ENCODE measurements around the gene LTF.

Gene LTF

DNA sequence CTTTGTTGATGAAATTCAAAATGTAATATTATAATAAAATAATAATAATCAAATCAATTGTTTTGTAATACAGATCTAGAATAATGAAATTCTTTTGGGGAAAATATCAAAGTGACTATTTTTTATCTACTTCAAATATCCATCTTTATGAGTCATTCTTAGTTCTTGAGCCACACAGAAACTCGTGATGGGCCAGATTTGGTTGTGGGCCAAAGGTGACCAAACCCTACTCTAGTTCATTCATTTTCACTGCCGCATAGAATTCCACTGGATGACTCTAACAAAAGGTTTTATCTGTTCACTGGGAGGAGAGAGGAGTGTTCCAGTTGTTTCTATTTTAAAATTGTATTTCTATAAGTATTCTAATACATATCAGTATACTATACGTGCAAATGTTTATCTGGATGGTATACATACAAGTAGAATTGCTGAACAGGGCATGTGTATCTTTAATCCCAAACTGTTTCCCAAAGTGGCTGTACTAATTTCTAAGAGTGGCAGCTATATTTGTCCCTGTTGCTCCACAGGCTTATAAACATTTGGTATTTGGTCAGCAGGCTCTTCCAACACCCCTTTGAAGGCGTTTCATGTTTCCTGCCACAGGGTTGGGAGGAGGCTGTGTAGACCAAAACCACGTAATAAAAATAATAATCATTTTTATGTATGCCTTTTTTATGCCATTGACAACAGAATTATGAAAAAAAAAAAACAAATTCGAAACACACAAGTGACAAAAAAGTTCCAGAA, 25.8 kb upstream of the LTF start:
- no peak for DNase-seq

DNA sequence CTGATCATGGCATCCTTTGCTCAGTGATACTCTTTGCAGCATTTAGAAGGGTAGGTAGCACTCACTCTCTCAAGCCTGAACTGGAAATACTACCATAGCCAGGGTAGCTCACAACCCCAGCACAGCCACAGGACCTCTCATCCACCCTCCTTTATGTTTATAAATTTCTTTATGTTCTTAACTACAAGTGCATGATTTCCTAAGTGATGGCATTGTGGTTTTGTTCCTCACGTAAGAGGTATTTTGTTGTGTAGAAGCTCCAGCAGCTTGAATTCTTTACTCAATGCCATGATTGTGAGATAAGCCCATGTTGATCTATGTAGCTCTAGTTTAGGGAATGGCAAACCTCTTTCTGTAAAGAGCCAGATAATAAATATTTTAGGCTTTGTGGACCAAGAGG, 25.2 kb upstream of the LTF start:
- no peak for DNase-seq

DNA sequence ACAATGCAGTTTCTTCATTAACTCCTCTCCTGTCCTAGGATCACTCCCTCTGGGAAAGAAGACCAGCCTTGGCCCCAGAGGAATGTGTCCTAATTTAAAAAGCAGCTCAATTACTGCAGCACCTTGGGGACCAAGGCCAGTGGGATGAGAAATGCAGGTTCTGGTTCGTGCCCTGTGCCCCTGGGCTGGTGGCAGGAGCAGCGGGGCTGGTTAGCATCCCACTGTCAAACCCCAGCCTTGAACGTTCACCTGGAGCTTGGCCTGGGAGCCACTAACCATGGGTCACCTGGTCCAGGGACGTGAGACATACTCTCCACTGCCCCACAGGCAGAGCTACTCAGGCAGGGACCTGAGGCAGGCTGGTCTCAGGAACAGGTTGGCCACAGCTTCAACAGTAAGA, 24.7 kb upstream of the LTF start:
- DNase-seq = no peak

DNA sequence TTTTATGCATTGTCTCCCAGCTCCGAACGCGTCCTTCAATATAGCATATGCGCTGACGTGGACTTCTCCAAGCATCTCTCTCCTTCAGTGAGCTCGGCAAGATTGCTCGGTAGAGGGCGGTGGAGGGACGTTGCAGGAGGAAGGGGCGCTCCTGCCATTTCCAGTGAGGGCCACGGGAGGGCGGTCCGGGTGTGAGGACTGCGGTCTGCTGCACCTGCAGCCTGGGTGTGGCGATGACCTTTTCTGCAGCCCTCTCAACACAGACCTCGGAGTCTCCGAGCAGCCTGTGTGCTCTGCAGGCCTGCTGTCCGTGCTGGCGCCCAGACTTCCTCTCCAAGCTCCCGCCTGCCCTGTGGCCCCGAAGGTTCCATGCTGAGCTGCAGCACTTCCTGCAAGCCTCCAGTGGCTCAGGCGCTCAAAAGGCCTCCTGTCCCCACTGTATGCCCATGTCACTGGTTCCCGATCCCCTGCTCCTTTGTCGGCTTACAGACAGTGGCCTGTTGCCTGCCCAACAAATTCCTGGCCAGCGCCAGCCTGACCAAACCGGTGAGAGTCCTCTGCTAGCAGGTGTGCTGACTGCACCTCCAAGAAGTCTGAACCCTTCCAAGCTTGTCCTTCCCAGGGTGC, 24.1 kb upstream of the LTF start:
- DNase-seq = peak; percentile 45 to 88

DNA sequence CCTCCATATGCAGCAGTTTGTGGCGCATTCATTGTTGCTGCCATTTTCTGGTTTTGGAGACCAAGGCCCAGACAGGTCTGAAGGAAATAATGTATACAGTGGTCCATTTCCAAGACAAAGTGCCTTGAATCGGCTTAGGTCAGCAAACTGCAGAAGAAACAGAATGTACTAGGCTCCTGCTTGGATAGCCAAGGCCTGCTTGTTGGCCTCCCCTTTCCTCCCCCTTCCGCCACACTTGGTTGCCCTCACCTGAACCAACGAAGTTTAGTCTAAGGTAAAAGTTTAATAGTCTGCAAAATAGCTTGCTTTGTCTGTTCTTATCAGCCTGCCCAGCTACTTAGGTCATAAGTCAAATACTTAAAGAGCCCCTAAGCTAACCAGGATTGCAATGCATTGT, 21.1 kb upstream of the LTF start:
- no peak for DNase-seq

DNA sequence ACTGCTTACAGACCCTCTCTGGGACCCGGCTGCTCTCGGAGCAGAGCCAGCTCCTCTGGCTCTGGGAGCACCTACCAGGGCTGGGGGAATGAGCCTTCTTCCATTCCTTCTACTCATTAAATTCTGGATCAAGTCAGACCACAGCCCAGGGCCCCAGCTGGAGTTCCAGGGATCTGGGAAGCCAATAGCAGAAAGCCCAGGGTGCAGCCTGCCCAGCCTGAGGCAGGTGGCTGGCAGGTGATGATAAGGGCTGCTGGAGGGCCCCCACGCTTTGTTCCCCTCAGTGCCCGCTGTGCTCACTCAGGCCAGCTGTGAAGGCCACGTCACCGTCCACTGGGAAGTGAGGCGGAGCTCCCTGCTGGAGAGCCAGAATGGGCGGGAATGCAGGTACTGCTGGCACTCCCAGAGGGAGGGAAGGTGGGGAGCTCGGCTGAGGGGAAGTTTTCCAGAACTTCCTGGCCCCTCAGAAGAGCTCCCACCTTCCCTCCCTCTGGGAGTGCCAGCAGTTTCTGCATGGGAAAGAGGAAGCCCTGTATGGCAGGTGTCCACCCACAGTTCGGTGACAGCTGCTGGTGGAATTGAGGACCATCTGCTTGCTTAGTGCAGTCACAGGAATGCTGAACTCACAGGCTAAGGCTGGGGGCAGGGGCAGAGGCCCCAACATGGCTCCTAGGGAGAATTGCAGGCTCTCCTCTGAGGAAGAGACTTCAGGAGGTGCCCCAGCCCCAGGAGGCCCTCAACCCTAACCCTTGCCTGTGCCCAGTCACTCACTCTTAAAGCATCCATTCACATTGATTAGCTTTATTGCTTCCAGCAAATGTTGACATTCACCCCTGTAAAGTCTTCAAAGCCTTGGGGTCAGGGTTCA, 20.4 kb upstream of the LTF start:
- DNase-seq = no peak

DNA sequence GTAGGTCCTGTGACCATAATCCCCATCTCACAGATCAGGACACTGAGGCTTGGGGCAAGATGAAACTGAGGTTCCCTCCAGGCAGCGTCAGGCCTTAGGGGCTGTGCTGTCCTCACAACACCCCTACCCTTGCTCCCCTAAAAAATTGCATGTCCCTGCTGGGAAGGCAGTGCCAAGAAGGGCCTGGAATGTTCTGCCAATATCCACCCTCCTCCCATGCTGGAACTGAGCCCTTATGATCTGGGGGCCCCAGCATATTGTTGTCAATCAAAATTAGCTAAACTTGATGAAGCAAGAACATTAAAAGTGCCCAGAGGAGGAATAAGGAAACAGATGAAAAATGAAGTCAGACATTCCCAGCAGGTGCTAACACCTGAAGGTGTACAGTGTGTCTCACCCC, 19.7 kb upstream of the LTF start:
- DNase-seq = no peak

DNA sequence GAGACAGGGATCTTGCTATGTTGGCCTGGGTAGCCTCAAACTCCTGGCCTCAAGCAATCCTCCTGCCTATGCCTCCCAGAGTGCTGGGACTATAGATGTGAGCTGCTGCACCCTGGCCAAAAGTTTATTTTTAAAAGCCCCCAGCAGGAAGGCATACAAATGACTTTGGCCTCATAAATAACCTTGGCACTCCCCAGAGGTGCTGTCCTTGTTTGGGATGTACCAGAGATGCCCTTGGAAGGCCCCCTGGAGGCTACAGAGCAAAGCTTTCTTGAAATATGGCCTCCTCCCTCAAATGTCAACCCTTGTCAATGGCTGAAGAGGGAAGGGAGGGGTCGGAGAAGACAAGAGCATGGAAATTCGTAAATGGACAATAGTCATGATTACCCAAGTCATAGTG, 19.1 kb upstream of the LTF start:
- no peak for DNase-seq

DNA sequence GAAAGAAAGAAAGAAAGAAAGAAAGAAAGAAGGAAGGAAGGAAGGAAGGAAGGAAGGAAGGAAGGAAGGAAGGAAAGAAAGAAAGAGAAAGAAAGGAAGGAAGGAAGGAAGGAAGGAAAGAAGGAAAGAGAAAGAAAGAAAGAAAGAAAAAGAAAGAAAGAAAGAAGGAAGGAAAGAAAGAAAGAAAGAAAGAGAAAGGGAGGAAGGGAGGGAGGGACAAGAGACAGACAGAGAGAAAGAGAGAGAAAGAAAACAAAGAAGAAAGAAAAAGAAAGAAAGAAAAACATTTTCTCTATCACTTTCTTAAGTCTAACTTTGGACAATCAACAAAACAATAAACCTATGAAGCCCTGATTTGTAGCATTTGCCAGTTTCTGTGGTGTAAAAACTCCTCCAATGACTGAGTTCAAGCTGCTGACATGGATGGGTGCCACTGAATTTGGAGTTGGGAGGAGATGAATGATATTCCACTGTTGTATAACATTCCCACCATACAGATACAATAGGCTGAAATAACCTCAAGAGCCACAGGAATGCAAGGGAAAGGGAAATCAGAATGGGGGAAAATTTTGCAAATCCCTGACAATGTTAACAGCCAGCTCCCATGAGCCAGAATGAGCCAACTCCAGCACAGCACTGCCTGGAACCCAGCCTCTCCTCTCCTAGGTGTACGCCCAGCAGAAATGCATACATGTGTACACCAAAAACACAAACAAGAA, 18.1 kb upstream of the LTF start:
- no peak for DNase-seq

DNA sequence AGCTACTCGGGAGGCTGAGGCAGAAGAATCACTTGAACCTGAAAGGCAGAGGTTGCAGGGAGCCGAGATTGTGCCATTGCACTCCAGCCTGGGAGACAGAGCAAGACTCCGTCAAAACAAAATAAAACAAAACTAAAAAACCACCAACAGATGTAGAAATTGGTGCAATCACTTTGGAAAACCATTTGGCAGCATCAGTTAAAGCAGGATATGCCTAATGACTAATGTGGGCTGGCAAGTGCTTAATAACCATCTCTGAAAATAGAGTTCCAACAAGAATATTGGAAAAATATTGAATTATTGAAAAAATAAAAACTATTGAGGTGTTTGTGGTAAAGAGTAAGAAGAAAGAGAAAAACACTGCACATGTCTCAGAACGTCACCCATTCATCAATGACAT, 16.9 kb upstream of the LTF start:
- no peak for DNase-seq

DNA sequence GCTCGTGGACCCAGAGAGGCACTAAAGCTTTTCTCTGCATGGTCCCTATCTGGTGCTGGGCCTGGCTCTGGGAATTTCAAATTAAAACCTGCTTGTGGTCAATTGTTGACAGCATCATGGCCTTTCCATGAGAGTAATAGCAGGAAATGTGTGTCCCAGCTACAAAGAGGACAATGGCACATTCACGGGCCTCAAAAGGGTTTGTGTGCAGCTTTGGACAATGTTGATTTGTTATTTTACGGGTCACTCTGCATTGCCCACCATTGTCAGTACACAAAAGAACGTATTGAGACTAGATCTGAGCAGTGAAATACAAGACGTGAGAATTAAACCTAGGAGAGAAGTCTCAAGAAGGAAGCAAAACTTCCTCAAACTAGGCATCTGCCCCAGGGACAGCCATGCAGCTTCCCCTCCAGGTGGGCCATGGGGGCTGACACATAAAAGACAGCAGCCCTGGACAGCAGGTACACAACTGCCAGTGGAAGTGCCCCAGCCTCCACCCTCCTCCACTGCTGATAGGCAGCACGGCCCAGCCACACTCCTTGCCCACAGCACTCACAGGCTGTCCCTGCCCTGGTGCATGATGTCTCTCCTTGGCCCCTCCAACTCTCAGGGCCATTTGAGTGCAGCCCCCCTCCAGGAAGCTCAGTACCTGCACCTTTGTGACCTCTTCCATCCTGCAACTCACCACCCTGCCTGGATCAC, 15.9 kb upstream of the LTF start:
- no peak for DNase-seq

DNA sequence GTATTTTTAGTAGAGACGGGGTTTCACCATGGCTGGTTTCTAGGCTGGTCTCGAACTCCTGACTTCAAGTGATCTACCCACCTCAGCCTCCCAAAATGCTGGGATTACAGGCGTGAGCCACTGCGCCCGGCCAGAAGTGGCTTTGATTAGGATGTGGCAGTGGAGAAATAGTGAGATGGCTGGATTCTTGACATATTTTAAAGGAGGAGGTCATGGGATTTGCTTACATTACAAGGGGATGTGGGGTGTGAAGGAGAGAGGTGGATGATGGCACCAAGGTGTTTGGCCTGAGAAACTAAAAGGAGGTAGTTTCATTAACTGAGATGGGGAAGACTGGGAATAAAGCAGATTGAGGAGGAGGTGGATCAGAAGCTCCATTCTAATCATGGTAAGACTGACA, 15.0 kb upstream of the LTF start:
- no peak for DNase-seq

DNA sequence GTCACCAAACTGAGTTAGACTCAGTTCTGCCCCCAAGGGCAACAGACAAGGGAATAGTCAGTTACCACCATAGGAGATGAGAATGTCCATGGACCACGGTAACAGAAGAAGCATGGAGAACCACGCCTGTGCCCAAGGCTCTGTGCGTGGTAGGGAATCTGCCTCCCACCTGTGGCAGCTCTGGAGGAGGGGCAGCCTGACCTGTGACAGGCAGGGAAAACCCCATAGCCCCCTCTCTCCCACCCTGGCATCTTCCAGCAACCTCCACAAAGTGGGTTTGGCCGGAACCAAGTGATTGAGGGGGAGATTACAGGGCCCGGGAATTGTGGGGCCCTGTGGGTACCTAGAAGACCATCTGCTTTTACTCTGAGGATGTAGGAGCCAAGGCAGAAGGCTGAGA, 14.3 kb upstream of the LTF start:
- DNase-seq = no peak

DNA sequence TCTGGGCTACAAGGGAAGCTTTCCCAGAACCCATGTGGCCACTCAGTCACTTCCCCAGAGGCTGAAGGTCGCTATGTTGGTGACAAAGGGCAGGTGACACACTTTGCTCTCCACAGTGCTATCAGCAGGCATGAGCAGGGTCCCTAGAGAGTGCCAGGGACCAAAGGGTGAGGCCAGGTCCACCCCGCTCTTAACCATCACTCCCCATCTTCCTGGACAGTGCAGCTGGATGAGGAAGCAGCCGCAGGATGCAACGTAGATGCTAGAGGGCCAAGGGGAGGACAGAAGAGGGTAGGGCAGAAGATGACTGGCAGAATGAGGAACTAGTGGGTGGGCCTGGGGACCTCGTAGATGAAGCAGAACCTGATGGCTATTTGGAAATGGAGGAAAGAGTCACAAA, 13.6 kb upstream of the LTF start:
- no peak for DNase-seq

DNA sequence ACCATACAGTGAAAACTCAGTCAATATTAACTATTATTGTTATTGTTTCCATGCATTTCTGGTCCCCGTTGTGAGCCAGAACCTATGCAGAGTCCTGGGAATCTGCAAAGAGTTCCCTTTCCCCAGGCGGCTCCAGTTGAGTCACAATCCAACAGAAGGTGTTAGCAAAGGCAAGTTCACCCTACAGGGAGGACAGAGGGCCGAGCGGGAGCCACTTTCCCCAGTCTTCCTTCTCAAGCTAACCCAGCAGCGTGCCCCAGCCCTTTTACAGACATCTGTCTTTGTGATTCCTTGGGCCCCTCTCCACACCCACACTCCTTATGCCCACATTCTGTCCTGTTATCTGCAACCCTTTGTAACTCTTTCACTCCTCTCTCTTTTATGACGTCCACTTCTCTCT, 13.1 kb upstream of the LTF start:
- DNase-seq = no peak

DNA sequence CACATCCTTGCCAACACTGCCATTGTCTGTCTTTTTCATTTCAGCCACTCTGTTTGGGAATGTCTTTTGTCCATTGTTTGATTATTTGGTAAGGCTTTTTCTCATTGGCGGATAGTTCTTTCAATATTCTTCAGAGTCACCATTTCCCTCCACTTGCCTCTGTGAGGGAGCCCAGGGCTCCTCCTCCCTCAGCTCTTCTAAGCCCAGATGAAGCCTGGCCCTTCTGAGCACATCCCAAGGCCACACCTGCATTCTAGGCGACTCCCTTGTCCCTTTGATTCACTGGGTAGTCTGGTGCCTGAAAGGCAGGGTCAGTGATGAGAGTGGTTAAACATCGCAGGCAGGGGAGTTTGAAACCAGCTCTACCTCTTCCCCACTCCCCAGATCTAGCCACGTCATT, 12.4 kb upstream of the LTF start:
- no peak for DNase-seq

DNA sequence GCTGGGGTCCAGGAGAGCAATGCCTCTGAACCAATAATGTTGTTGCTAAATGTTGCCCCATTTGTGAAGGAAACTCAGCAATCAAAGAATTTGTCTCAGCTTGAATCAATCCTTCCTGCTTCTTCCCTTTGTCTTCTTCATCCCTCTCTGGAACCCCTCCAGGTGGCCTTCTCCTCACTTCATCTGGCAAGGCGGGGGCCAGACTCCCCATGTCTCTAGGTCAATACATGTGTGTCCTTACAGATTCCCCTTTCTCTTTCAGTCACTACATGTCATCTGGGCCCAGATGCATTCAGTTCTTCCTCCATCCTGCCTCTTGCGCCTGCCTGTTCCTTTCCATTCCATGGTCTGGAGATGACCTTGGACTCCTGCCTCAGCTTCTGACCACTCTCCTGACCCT, 8.0 kb upstream of the LTF start:
- no peak for DNase-seq

DNA sequence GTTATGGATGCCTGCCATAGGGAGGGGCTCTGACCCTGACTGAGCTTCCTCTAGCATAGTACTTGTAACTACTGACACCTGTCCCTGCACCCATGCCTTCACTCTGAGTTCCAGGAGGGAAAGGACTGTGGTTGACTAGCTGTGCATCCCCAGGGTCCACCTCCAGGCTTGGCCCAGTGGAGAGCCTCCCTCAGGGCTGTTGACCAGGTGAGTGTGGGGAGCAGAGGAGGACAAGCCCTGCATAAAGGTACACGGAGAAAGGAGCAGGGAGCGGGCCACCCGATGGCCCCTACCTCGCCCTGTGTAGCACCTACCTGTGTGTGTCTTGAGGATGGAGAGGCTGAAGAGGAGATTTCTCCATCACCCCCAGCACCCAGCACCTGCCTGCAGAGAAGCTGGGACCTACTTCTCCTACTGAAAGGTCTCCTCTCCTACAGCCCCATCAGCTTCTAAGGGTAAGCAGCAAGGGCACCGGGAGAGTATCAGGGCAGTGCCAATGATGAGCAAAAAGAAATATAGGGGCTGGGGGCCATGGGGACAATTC, 6.7 kb upstream of the LTF start:
- DNase-seq = no peak

DNA sequence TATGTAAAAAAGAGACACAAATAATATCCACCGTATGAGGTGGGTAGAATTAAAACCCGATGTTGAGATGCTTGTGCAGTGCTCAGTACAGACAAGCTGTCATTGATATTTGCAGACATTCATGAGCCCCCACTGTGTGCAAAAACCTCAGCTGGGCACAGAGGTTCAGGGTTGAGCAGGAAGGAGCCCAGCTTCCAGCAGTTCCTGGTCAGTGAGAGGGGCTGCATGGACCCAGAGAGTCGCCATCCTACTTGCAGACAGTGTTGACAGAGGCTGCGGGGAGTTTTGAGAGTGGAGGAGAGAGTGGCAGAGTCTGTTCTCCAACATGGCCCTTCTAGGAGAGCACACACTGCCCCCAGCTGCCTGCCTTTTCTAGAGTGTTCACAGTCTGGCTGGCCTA, 6.1 kb upstream of the LTF start:
- no peak for DNase-seq

DNA sequence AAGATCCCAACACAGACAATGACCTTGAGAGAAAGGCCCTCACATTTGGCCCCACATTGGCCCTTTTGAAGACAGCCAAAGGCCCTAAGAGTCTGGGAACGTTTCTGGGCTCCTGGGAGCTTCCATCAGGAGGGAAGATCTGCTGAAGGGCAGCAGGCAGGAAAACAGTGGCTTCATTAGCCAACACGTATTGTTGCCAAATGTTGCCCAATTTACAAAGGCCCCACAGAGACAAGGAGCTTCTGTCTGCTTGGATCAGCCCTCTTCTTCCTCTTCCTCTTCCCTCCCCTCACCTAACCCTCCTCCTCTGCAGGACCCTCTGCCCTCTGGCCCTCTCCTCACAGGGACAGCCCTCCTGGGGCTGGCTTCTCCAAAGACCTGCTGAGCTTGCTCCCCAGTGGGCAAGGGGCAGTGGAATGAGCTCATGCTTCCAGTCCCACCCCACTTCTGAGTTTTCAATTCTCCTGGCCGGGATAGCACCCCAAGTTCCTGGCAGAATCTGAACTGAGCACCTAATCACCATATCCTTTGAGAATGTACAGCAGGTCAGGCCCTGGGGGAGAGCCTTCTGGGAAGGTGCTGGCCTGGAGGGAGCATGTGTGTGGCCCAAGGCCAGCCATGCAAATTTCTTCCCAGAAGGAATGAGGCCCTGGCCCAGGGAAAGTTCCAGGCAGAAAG, 5.1 kb upstream of the LTF start:
- no peak for DNase-seq

DNA sequence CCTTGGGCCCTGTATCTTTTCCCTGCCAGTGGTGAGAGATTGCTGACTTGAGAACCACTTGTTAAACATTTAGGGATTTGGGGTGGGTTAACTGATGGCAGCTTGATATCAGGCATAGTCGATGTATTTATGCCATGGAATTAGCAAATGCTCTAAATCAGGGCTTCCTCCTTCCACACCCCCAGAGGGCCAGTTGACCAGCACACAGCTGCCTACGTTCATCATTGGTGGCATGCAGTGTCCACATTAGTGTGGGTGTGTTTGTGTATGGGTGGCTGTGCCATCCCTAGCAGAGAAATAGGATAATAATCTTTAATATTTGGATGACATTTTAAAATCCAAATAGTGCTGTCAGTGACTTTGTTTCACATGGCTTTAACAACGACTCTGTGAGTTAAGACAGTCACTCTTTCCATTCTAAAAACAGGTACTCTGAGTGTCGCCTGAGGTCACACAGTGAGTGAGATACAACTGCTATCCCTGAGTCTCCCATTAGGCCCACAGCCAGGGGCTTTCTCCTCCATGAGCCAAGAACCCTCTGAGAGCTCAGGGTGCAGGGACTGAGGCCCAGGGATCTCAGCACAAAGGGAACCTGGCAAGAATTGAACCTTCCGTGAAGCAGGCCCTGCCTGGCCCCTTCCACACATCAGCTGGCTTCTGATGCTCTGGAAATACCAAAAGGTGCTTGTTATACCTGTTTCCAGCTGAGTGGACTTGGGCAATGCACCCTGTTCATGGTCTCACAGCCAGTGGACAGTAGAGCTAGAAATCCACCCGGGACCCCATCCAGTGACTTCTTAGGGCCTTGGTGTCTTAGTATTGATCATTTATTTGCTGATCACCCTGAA, 4.3 kb upstream of the LTF start:
- no peak for DNase-seq

All from bone marrow (tissue), 2 donors.